ENCODE data around the gene LAMA3. TPM values are rescaled to one million over a fixed set of nuclear protein-coding genes. Genes with fewer than 3 reads are reported as not detected.

Gene LAMA3
- total and polyA plus RNA-seq, 9 donors: 2.9 to 44.9 (median 14.8) TPM

DNA sequence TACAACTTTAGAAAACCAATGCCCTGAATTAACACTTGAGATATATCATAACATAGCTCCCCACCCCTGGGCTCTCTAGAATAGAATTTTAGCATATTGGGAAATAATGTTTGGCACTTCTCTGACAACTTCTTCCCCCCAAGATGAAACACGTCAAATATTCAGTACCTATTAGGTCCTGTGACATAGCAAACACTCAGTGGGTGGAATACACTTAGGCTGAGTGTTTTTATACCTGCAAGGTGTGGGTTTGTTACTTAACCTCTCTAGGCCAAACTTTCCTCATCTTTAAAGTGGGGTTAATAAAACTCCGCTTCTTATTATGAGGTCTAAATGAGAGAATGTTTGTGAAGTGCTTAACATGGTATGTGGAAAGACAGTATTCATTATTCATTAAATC is 56.1 kb downstream of the LAMA3 start:
- 96 to 98% (median 97%) methylated on average over 2 of the region's 2 CpGs for WGBS, 3 donors
- Histone ChIP-seq H3K9me3 (no peaks in the 10 kb centered on the region), H3K36me3 (no peaks in the 10 kb centered on the region), H3K4me1 (ENCODE audit: insufficient read depth) (no peaks in the 10 kb centered on the region), H3K4me3 (no peak overlapping the region), H3K27ac (no peak overlapping the region), H3K27me3 (no peaks in the 10 kb centered on the region)
- DNase-seq: no peak
- TF ChIP-seq, protein P1, sequence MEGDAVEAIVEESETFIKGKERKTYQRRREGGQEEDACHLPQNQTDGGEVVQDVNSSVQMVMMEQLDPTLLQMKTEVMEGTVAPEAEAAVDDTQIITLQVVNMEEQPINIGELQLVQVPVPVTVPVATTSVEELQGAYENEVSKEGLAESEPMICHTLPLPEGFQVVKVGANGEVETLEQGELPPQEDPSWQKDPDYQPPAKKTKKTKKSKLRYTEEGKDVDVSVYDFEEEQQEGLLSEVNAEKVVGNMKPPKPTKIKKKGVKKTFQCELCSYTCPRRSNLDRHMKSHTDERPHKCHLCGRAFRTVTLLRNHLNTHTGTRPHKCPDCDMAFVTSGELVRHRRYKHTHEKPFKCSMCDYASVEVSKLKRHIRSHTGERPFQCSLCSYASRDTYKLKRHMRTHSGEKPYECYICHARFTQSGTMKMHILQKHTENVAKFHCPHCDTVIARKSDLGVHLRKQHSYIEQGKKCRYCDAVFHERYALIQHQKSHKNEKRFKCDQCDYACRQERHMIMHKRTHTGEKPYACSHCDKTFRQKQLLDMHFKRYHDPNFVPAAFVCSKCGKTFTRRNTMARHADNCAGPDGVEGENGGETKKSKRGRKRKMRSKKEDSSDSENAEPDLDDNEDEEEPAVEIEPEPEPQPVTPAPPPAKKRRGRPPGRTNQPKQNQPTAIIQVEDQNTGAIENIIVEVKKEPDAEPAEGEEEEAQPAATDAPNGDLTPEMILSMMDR (IDR thresholded peaks at IDR 0.05): no peak
- no peak for TF ChIP-seq EP300 (IDR thresholded peaks at IDR 0.05)
- no peak for TF ChIP-seq POLR2A (IDR thresholded peaks at IDR 0.05)
- intact Hi-C loops (cut with DNase I): no loop called here

DNA sequence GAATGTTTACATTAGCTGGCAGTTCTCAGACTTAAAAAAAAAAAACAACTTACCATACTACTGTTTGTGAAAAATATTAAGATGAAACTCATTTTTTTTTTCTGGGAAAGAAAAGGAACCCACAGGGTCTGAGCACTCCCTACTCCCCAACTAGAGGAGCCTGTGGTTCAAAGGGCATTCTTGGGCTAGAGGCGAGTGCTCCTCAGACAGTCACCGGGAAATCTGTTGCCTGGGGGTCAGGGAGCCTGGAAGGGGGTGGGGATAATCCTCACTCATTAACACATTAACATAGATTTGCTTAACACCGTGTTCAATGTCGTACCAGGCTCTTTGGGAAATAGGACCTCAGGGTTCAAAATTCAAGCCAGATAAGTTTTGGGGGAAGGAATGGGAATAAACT is 57.6 kb downstream of the LAMA3 start:
- no peak for DNase-seq
- Histone ChIP-seq H3K9me3 (no peaks in the 10 kb centered on the region), H3K4me3 (no peak overlapping the region), H3K27ac (no peak overlapping the region), H3K4me1 (ENCODE audit: insufficient read depth) (no peaks in the 10 kb centered on the region), H3K36me3 (no peaks in the 10 kb centered on the region), H3K27me3 (no peaks in the 10 kb centered on the region)
- intact Hi-C loops (cut with DNase I): no loop called here
- no peak for TF ChIP-seq EP300 (IDR thresholded peaks at IDR 0.05)
- TF ChIP-seq, protein P1 (IDR thresholded peaks at IDR 0.05): no peak
- TF ChIP-seq POLR2A (IDR thresholded peaks at IDR 0.05): no peak
- WGBS, 3 donors: 80 to 87% (median 85%) methylated on average over 4 of the region's 4 CpGs

DNA sequence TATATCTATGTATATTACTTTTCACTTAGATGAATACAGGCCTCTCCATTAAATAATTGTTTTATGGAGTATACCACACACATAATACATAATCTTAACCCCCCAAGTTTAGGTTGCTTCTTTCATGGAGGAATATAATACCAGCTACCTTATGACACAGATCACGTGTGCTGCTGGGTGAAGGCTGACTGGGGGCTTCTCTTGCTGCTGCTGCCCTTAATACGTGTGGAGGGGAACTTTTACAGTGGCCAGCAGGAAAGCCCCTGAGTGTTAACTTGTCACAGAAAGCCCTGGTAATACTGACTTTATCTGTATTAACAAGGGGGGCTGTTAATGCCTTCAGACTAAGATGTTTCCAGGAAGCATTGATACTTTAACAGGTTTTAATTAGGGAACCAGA is 63.1 kb downstream of the LAMA3 start:
- Histone ChIP-seq H3K27ac (no peak overlapping the region), H3K27me3 (no peaks in the 10 kb centered on the region), H3K9me3 (no peaks in the 10 kb centered on the region), H3K4me3 (no peak overlapping the region), H3K4me1 (ENCODE audit: insufficient read depth) (no peaks in the 10 kb centered on the region), H3K36me3 (no peaks in the 10 kb centered on the region)
- WGBS, 3 donors: 87 to 91% (median 89%) methylated on average over 2 of the region's 2 CpGs
- no peak for TF ChIP-seq POLR2A (IDR thresholded peaks at IDR 0.05)
- TF ChIP-seq, protein P1 (IDR thresholded peaks at IDR 0.05): no peak
- TF ChIP-seq EP300 (IDR thresholded peaks at IDR 0.05): no peak
- intact Hi-C loops (cut with DNase I): no loop called here
- no peak for DNase-seq

DNA sequence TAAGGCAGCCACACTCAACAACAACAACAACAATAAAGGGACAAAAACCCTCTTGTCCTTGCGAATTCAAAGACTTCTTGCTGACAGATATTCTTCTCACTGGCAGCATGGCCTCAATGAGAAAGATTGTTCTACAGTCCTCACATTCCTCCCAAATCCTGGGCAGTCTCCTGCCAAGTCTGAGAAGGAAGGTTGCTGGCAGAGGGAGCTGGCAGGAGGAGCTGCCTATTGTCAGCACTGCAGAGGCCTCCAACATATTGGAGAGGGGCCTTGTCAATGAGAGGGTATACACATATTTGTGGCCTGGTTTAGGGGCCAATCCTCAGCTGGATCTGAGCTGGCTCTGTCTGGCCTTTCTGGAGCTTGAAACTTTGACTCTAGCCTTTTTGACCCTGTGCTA is 63.5 kb downstream of the LAMA3 start:
- Histone ChIP-seq H3K4me3 (no peak overlapping the region), H3K4me1 (ENCODE audit: insufficient read depth) (no peaks in the 10 kb centered on the region), H3K9me3 (no peaks in the 10 kb centered on the region), H3K36me3 (no peaks in the 10 kb centered on the region), H3K27ac (no peak overlapping the region), H3K27me3 (no peaks in the 10 kb centered on the region)
- intact Hi-C loops (cut with DNase I): no loop called here
- 74 to 90% (median 76%) methylated on average over 1 of the region's 1 CpG for whole genome bisulfite sequencing, 3 donors
- no peak for DNase-seq
- no peak for TF ChIP-seq EP300 (IDR thresholded peaks at IDR 0.05)
- TF ChIP-seq, protein P1 (IDR thresholded peaks at IDR 0.05): no peak
- TF ChIP-seq POLR2A (IDR thresholded peaks at IDR 0.05): no peak
